C4-2B (cell line): ENCODE results near the gene PADI1.

ENCODE experiments used
- H3K27ac ChIP-seq: fragments of 450-650 bp; 2 replicates; pipeline ENCODE4 v1.5.1; 2017
- CTCF ChIP-seq: fragments of 450-650 bp; conservative IDR thresholded peaks from 2 replicates; pipeline ENCODE4 v1.5.1; 2017; ENCODE audit warnings: mild to moderate bottlenecking
- ZFX ChIP-seq: fragments of 450-650 bp; IDR thresholded peaks from 2 replicates; pipeline ENCODE4 v1.6.1; 2017

PADI1 gene

GRCh38 chr1:17280894-17281293 is 76.0 kb downstream of the PADI1 start:
- TF ChIP-seq ZFX (no peak), CTCF (no peak)
- H3K27ac ChIP-seq = no peak overlapping the region

- no peak overlapping the region for H3K27ac ChIP-seq
- TF ChIP-seq CTCF (no peak), ZFX (no peak)
These were observed 76.8 kb downstream of the PADI1 start for GRCh38 chr1:17281775-17282181.

GRCh38 chr1:17282836-17283235 is 77.9 kb downstream of the PADI1 start:
- no peak overlapping the region for H3K27ac ChIP-seq
- TF ChIP-seq CTCF = no peak
- TF ChIP-seq ZFX = no peak

- TF ChIP-seq ZFX (no peak), CTCF (no peak)
- H3K27ac ChIP-seq = no peak overlapping the region
These were observed 81.7 kb downstream of the PADI1 start for GRCh38 chr1:17286646-17287045.

- H3K27ac ChIP-seq = no peak overlapping the region
- TF ChIP-seq CTCF (no peak), ZFX (no peak)
These were observed 82.3 kb downstream of the PADI1 start for GRCh38 chr1:17287130-17287776.

- H3K27ac ChIP-seq = no peak overlapping the region
- TF ChIP-seq ZFX (no peak), CTCF (no peak)
These were observed 84.8 kb downstream of the PADI1 start for GRCh38 chr1:17289721-17290120.

GRCh38 chr1:17290553-17290952 is 85.6 kb downstream of the PADI1 start:
- TF ChIP-seq CTCF = no peak
- H3K27ac ChIP-seq = no peak overlapping the region
